Bronchial epithelial cell (primary cell): Measurements from ENCODE around the gene PSORS1C1. TPM values are rescaled to one million over a fixed set of nuclear protein-coding genes. Genes with fewer than 3 reads are reported as not detected.

Source experiments
- DNase-seq: peaks from one replicate; pipeline ENCODE4 v3.0.0-alpha.2; 2010; ENCODE audit warnings: low read depth
- FAIRE-seq: peaks from 2 replicates; lab custom pipeline; 2011; peaks lifted over from hg19 to GRCh38; lab: Jason Lieb, UNC
- H3K27me3 ChIP-seq: 2 replicates; pipeline ENCODE4 v1.5.1; 2011; ENCODE audit warnings: low read length; ENCODE audit not compliant: control insufficient read depth, insufficient read depth
- H3K36me3 ChIP-seq: 2 replicates; pipeline ENCODE4 v1.5.1; 2011; ENCODE audit warnings: low read length; ENCODE audit not compliant: control insufficient read depth, insufficient read depth
- H3K4me3 ChIP-seq: 2 replicates; pipeline ENCODE4 v1.5.1; 2011; ENCODE audit warnings: mild to moderate bottlenecking, low read depth, low read length, control low read depth
- total RNA-seq: library from RNA; depleted of rRNA; stranded (reverse); fragments of >200 nt; gene quantifications from 2 replicates; pipeline ENCODE4 v1.2.1, GENCODE V29; 2014
- TF ChIP-seq, protein P1 (sequence below): IDR thresholded peaks from 2 replicates; pipeline ENCODE4 v1.5.1; 2011; ENCODE audit warnings: mild to moderate bottlenecking, moderate library complexity, low read length, control low read depth, inconsistent platforms; ENCODE audit not compliant: insufficient read depth, severe bottlenecking

The PSORS1C1 gene
- total RNA-seq, 1 donor from 2014 or later = 6.3 TPM

DNA sequence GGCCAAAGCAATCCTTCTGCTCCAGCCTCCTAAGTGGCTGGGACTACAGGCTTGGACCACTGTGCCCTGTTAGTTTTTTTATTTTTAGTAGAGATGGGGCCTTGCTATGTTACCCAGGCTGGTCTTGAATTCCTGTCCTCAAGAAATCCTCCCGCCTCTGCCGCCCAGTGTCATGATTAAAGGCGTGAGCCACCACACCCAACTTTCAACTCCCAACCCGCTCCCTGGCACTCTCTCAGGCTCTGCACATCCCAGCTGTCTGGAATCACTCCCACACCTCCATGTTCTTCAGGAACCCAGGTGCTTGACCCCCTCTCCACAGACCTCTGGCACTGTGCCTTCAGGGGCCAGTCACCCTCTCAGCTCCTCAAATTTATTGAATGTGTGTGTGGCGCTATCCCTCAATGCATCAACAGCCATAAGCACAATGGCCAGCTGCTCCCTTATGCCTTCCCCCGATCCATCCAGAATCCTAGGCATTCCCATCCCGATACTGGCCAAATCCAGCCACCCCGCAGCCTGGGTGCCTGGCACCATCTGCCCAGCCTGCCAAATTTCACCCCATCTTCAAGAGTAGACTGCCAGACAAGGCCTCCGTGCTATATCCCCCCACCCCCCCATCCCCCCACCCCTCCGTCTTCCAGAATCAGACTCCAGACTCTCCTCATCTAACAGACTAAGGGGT, 56.5 kb downstream of the PSORS1C1 start:
- Histone ChIP-seq H3K36me3 (no peaks in the 10 kb centered on the region), H3K27me3 (no peaks in the 10 kb centered on the region), H3K4me3 (no peak overlapping the region)
- FAIRE-seq (no peak), DNase-seq (no peak)
- TF ChIP-seq, protein P1, sequence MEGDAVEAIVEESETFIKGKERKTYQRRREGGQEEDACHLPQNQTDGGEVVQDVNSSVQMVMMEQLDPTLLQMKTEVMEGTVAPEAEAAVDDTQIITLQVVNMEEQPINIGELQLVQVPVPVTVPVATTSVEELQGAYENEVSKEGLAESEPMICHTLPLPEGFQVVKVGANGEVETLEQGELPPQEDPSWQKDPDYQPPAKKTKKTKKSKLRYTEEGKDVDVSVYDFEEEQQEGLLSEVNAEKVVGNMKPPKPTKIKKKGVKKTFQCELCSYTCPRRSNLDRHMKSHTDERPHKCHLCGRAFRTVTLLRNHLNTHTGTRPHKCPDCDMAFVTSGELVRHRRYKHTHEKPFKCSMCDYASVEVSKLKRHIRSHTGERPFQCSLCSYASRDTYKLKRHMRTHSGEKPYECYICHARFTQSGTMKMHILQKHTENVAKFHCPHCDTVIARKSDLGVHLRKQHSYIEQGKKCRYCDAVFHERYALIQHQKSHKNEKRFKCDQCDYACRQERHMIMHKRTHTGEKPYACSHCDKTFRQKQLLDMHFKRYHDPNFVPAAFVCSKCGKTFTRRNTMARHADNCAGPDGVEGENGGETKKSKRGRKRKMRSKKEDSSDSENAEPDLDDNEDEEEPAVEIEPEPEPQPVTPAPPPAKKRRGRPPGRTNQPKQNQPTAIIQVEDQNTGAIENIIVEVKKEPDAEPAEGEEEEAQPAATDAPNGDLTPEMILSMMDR = no peak

DNA sequence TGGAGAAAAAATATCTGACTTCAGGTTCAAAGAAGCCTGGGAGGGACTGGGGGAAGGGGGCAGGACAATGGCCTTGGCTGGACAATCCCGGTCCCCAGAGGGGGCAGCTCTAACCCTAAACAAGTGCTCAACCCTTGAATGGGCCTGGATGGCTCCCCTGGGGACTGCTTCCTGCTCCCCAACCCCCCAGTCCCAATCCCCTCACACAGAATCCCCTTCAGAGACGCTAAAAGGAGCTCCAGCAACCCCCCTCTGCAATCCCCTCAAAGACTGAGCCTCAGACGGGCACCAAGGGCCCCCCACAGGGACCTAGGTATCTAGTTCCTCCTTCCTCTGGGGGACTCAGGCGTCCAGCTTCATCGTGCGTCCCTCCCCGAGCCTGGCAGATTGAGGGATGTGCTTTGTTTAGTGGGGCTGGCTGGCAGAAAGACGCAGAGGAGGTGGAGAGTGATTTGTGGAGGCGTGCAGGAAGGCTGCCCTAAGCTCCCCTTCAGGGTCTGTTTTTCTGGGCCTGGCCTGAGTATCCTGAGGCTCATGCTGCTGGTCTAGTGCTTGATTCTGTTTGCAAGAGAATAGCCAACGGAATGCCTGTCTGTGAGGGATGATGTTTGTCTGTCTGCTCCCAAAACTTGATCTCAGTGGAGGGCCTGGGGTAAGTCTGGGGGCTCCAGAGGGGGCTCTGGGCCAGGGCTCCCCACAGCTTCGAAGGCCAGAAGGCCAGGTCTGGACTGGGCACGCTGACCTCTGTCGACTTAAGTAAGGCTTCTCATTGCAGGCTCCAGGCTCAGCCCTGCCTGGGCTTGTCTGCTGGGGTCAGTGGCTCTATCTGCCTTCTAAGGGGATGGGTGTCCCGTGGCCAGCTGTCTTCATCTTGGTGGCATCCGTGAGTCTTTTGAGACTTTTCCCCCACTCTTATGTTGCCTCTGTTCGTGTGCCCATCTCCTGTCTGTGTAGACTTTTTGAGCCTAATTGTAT, 57.6 kb downstream of the PSORS1C1 start:
- no peaks in the 10 kb centered on the region for H3K27me3 ChIP-seq
- peaks cover under 1% of the 10 kb centered on the region for H3K36me3 ChIP-seq
- no peak overlapping the region for H3K4me3 ChIP-seq
- FAIRE-seq (no peak), DNase-seq (no peak)
- TF ChIP-seq, protein P1 = no peak

DNA sequence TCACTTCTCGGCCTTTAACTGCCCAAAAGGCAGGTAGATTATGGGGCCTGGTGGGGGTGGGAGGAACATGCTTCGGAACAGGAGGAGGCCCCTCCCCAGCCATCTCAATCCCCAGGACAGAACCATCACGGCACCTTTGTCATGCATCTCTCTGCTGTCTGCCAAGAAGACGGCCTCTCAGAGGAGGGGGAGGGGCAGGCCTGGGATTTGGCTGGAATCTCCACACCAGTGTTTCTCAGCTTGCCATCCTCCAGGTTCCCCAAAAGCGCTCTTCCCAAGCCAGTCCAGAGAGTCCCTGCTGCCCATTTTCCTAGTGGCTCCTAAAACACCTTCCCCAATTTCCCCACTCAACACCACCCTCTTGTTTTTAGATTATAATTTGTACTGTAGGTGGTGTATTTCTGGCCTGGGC, 58.4 kb downstream of the PSORS1C1 start:
- H3K4me3 ChIP-seq = no peak overlapping the region
- H3K27me3 ChIP-seq = no peaks in the 10 kb centered on the region
- TF ChIP-seq, protein P1 = no peak
- peaks cover 3% of the 10 kb centered on the region for H3K36me3 ChIP-seq
- DNase-seq (no peak), FAIRE-seq (no peak)

DNA sequence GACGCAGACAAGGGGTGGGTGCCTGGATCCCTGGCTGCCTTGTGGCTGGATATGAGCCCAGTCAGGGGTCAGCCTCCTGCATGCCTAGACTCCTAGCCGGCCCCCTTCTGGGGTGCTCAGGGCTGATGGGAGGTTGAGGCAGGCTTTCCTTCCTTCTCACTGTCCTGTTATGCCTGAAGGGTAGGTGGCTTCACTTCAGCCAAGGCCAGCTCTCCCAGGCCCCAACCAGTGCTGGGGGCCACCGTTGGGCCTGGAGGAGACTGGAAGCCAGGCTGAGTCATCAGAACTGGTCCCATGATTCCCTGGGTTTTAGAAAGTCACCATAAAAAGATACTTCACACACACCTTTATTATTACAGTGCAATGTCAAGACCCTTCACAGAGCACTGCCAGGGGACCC, 58.8 kb downstream of the PSORS1C1 start:
- Histone ChIP-seq H3K36me3 (peaks cover 3% of the 10 kb centered on the region), H3K4me3 (no peak overlapping the region), H3K27me3 (no peaks in the 10 kb centered on the region)
- DNase-seq (no peak), FAIRE-seq (no peak)
- TF ChIP-seq, protein P1 = no peak

DNA sequence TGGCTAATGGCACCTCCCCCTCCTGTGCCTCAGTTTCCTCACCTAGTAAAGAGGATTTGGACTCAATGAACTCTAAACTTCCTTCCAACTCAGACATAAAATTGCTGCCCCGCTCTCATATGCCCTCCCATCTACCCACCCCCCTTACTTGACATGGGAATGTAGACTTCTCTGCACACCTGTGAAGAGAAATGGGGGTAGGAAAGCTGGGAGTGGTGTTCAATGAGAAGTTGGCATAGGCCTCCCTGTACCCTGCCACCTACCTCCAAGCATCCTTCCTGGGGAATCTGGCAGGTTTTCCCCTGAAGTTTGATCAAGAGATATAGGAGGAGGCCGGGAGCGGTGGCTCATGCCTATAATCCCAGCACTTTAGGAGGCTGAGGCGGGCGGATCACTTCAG, 59.8 kb downstream of the PSORS1C1 start:
- no peak overlapping the region for H3K4me3 ChIP-seq
- FAIRE-seq (no peak), DNase-seq (no peak)
- TF ChIP-seq, protein P1 = no peak
- H3K27me3 ChIP-seq = no peaks in the 10 kb centered on the region
- H3K36me3 ChIP-seq = peaks cover 3% of the 10 kb centered on the region
